K562 treated with DMSO at 1 percent for 12 hours (cell line): ENCODE results near the gene ARL8B. TPM values are rescaled to one million over a fixed set of nuclear protein-coding genes. Genes with fewer than 3 reads are reported as not detected.

Experiments used
- total RNA-seq: library from RNA; unstranded; fragments of 300-600 nt; gene quantifications from 2 replicates; pipeline ENCODE4 v1.2.3, GENCODE V29; 2022; ENCODE audit not compliant: insufficient read depth

The ARL8B gene
- 48.0 and 119 TPM in 2 replicates for total RNA-seq

GRCh38 chr3:5122030-5122740 is at the start of gene ARL8B:
Gene ARL8B (plus strand): TSS chr3:5122292. CDS start chr3:5122466, 174 bp downstream.

DNA sequence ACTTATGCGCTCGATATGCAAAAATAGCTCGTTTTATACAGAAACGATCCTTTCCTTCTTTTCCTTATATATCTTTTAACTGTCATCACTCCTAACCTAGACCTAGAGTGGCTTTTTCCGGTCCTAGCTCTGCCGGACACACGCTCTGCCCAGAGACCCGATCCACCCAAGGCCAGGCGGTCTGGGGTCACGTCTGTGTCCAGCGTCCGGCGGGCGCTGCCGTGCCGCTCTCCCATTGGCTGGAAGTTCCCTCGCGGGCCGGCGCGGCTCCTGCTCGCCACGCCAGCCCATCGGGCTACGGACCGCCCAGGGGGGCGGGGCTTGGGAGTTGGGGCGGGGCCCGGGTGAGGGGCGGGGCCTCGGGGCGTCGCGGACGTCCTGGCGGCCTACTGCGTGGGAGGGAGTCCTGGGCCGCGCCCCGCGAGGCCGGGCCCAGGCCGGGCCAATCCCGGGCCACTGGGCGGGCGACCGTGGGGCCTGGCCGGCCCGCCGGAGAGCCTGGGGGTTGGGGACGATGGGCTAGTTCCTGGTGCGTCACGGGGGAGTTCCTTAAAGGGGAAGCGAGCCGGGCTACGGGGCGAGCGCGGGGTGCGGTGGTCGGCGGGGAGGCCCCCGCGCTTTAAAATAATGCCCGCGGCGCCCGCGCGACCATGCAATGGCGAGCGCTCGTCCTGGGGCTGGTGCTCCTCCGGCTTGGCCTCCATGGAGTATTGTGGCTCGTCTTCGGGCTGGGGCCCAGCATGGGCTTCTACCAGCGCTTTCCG is 65.2 kb downstream of the ARL8B start, which contains the start of gene EDEM1:
TSS of gene EDEM1 (plus strand) at position 552 of the 764 bp plus-strand sequence. CDS start at position 651, 99 bp downstream.

Other genes starting within 250 kb of the ARL8B start
- 91.6 and 166 TPM in 2 replicates for gene BHLHE40, start 142.9 kb upstream of the ARL8B start, total RNA-seq
- gene EDEM1, start 65.4 kb downstream of the ARL8B start, total RNA-seq = 13.0 and 49.4 TPM in 2 replicates